Measurements from ENCODE around the gene SH3BGR.

DNA sequence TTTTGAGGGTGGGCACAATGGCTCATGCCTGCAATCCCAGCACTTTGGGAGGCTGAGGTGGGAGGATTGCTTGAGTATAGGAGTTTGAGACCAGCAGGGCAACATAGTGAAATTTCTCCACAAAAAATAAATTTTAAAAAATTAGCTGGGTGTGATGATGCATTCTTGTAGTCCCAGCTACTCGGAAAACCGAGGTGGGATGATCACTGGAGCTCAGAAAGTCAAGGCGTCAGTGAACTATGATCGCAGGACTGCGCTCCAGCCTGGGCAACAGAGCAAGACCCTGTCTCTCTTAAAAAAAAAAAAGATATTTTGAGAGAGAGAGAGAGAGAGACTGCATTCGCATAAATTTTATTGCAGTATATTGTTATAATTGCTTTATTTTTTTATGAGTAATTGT lies 85.1 kb downstream of the SH3BGR start:
- TF ChIP-seq, protein P1, sequence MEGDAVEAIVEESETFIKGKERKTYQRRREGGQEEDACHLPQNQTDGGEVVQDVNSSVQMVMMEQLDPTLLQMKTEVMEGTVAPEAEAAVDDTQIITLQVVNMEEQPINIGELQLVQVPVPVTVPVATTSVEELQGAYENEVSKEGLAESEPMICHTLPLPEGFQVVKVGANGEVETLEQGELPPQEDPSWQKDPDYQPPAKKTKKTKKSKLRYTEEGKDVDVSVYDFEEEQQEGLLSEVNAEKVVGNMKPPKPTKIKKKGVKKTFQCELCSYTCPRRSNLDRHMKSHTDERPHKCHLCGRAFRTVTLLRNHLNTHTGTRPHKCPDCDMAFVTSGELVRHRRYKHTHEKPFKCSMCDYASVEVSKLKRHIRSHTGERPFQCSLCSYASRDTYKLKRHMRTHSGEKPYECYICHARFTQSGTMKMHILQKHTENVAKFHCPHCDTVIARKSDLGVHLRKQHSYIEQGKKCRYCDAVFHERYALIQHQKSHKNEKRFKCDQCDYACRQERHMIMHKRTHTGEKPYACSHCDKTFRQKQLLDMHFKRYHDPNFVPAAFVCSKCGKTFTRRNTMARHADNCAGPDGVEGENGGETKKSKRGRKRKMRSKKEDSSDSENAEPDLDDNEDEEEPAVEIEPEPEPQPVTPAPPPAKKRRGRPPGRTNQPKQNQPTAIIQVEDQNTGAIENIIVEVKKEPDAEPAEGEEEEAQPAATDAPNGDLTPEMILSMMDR (IDR thresholded peaks at IDR 0.05): no peak
- TF ChIP-seq ZFX (IDR thresholded peaks at IDR 0.05; ENCODE audit: borderline replicate concordance): no peak

Measured in 22Rv1 (cell line).